Adrenal gland (tissue), 12 donors: ENCODE measurements around the gene ATOH7. TPM values are rescaled to one million over a fixed set of nuclear protein-coding genes. Genes with fewer than 3 reads are reported as not detected.

ENCODE experiments used
- DNase-seq, 7 donors: peaks; one replicate each; pipeline ENCODE4 v3.0.0-alpha.2; 2019 to 2020
- H3K27ac ChIP-seq, 5 donors: fragments of 200-600 bp; sonication (generic) in 4 of 5; 1 replicate in 3 of 5; 2 replicates in 2 of 5; pipeline versions ENCODE4 v1.5.1 to v1.8.0; 2016 to 2020; ENCODE audit warnings: mild to moderate bottlenecking in 1 of 5
- H3K27me3 ChIP-seq: fragments of 200-600 bp; 2 replicates; pipeline ENCODE4 v1.8.0; 2021
- H3K36me3 ChIP-seq, 2 donors: fragments of 200-600 bp; replicated peaks in 1 of 2; 1 replicate in 1 of 2; 2 replicates in 1 of 2; pipeline versions ENCODE4 v1.5.1 to v1.8.0; 2018 to 2022
- H3K4me1 ChIP-seq, 2 donors: fragments of 200-600 bp; replicated peaks in 1 of 2; 1 replicate in 1 of 2; 2 replicates in 1 of 2; pipeline versions ENCODE4 v1.5.1 to v1.8.0; 2018 to 2021
- H3K4me3 ChIP-seq, 4 donors: fragments of 200-600 bp; sonication (generic) in 3 of 4; one replicate each; pipeline ENCODE4 v1.5.1; 2016 to 2018
- H3K9me3 ChIP-seq, 3 donors: fragments of 200-600 bp; sonication (generic) in 1 of 3; replicated peaks in 1 of 3; 1 replicate in 2 of 3; 2 replicates in 1 of 3; pipeline versions ENCODE4 v1.5.1 to v1.8.0; 2016 to 2021
- POLR2A ChIP-seq, 2 donors: fragments of 450-650 bp; IDR thresholded peaks; one replicate each; pipeline ENCODE4 v1.6.1; 2017; ENCODE audit warnings: antibody characterized with exemption in 2 of 2, mild to moderate bottlenecking in 2 of 2, moderate library complexity in 1 of 2
- WGBS, 4 donors: extraction: QIAGEN DNeasy Blood & Tissue Kit in 2 of 4; methylation state at CpG; one replicate each; pipeline versions ENCODE4 v1.1.5 to v1.1.7; 2013 to 2017; 5-methylcytosine and 5-hydroxymethylcytosine counted together
- intact Hi-C, 2 donors: fragments of 100-400 bp; cut with DNase I; formaldehyde crosslinking; loops; one replicate each; pipeline versions ENCODE4 v1.14.1 to v1.15.0; 2022 to 2023
- polyA plus RNA-seq, 3 donors: library from polyadenylated mRNA; stranded (reverse); fragments of 200-250 nt in 2 of 3; fragments of 350-450 nt in 1 of 3; fragmentation: Illumina TruSeq in 1 of 3; extraction: RNeasy Lipid Tissue Mini Kit (QIAGEN cat#74804) in 1 of 3; gene quantifications; one replicate each; pipeline ENCODE4 v1.2.3, GENCODE V29; 2013 to 2014
- total RNA-seq, 9 donors: library from RNA; depleted of rRNA in 4 of 9; stranded (reverse); fragments of >200 nt in 4 of 9; fragments of 120-200 nt in 1 of 9; fragmentation: NEBNext Ultra II Directional in 1 of 9; extraction: Animal tissue kit (Norgen Biotek cat#: 25700) in 1 of 9; gene quantifications; one replicate each; pipeline versions ENCODE4 v1.1.0 to v1.2.4, GENCODE V29; 2013 to 2023
- TF ChIP-seq, protein P1 (sequence below), 6 experiments: fragments of 450-650 bp in 4 of 6; fragments of 200-600 bp in 2 of 6; sonication (generic) in 1 of 6; IDR thresholded peaks; 1 replicate in 5 of 6; 2 replicates in 1 of 6; pipeline versions ENCODE4 v1.5.1 to v1.8.0; 2016 to 2021; ENCODE audit warnings: antibody characterized with exemption in 6 of 6, mild to moderate bottlenecking in 2 of 6, moderate library complexity in 1 of 6
- donor health status: healthy with polysubstance abuse.
- donor health status: Bipolar disorder and iron deficiency.
- donor health status: DM: yes; HTN: yes; CAD: no.
- donor health status: DM: no; HTN: no; CAD: no.
- donor health status: DM: no; HTN: no; CAD: no.
- donor health status: DM: yes; HTN: yes; CAD: no.

The ATOH7 gene
- total and polyA plus RNA-seq, 12 donors = 0.14 to 0.71 (median 0.29) TPM; not detected in 6

DNA sequence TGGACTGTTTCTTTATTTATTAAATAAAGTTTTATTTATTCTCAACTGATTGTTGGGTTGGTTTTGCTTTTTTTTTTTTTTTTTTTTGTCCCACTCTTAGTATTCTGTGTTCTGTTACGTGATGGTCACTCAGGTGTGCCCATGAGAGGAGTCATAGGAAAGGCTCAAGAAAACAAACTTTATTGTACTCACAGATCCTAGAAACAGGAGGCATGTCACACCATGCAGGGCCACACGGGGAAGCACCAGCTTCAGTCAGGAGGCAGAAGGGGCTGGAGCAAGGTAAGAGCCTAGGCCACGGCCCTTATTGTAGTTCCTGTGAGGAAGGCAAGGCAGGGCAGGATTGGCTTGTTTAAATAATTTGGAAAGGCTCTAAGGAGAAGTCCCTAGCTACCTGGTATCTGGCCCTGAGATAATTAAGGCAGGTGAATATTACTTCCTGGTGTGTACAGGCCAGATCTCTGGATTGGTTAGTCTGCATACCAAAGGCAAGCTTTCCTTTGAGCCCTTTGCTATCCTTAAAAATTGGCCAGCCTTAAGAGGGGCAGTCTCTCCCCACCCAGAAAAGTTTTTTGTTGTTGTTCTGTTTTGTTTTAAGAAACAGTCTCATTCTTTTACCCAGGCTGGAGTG, 8.3 kb downstream of the ATOH7 start:
- TF ChIP-seq, protein P1, sequence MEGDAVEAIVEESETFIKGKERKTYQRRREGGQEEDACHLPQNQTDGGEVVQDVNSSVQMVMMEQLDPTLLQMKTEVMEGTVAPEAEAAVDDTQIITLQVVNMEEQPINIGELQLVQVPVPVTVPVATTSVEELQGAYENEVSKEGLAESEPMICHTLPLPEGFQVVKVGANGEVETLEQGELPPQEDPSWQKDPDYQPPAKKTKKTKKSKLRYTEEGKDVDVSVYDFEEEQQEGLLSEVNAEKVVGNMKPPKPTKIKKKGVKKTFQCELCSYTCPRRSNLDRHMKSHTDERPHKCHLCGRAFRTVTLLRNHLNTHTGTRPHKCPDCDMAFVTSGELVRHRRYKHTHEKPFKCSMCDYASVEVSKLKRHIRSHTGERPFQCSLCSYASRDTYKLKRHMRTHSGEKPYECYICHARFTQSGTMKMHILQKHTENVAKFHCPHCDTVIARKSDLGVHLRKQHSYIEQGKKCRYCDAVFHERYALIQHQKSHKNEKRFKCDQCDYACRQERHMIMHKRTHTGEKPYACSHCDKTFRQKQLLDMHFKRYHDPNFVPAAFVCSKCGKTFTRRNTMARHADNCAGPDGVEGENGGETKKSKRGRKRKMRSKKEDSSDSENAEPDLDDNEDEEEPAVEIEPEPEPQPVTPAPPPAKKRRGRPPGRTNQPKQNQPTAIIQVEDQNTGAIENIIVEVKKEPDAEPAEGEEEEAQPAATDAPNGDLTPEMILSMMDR (IDR thresholded peaks at IDR 0.05) = no peak
- no peak for TF ChIP-seq POLR2A (IDR thresholded peaks at IDR 0.05)
- Histone ChIP-seq H3K27me3 (no peaks in the 10 kb centered on the region), H3K36me3 (no peaks in the 10 kb centered on the region), H3K27ac (no peak overlapping the region), H3K4me3 (no peak overlapping the region), H3K4me1 (no peaks in the 10 kb centered on the region), H3K9me3 (no peaks in the 10 kb centered on the region)
- WGBS, 4 donors = 79 to 91% (median 85%) methylated on average over 3 of the region's 3 CpGs
- intact Hi-C loops = no loop called here
- DNase-seq = no peak

GRCh38 chr10:68222391-68222790, 9.5 kb downstream of the ATOH7 start:
- no peak for TF ChIP-seq POLR2A (IDR thresholded peaks at IDR 0.05)
- TF ChIP-seq, protein P1 (IDR thresholded peaks at IDR 0.05) = no peak
- H3K4me3 ChIP-seq = no peak overlapping the region
- intact Hi-C loops = no loop called here
- H3K27me3 ChIP-seq = no peaks in the 10 kb centered on the region
- H3K27ac ChIP-seq = no peak overlapping the region
- no peak for DNase-seq
- no peaks in the 10 kb centered on the region for H3K9me3 ChIP-seq
- 77 to 95% (median 90%) methylated on average over 2 of the region's 2 CpGs for WGBS, 4 donors
- H3K36me3 ChIP-seq = no peaks in the 10 kb centered on the region
- no peaks in the 10 kb centered on the region for H3K4me1 ChIP-seq

DNA sequence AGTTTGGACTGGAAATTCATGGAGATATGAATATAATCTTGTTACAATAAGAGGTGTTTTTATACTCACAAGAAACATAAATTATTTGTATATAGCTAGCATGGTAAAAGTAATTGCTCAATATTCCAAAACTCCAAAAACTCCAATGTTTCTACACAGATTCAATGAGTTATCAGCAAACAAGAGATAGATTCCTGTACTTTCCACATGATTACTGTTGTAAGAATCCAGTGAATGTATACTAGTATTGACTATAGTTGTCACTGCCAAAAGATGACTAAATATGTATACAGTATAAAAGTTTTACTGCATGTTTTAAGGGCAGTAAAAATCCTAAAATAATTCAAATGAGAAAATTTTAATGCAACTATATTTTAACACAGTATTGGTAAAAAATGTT, 10.7 kb downstream of the ATOH7 start:
- no peaks in the 10 kb centered on the region for H3K4me1 ChIP-seq
- no peaks in the 10 kb centered on the region for H3K36me3 ChIP-seq
- intact Hi-C loops = no loop called here
- H3K9me3 ChIP-seq = no peaks in the 10 kb centered on the region
- DNase-seq = no peak
- TF ChIP-seq POLR2A (IDR thresholded peaks at IDR 0.05) = no peak
- TF ChIP-seq, protein P1 (IDR thresholded peaks at IDR 0.05) = no peak
- no peak overlapping the region for H3K4me3 ChIP-seq
- no peak overlapping the region for H3K27ac ChIP-seq
- H3K27me3 ChIP-seq = no peaks in the 10 kb centered on the region

DNA sequence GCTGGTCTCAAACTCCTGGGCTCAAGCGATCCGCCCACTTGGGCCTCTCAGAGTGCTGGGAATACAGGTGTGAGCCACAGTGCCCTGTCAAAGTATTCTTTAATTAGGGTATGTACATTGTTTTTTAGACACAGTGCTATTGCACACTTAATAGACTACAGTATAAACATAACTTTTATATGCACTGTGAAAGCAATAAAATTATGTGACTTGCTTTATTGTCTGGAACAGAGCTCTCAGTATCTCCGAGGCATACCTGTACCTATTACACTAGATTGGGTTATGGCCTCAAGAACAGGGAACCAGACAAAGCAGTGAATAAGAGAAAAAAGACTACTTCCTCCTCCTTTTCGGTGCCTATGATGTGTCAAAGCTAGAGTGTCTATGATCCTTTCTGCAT, 13.1 kb downstream of the ATOH7 start:
- WGBS, 4 donors = 80 to 88% (median 83%) methylated on average over 4 of the region's 4 CpGs
- Histone ChIP-seq H3K9me3 (no peaks in the 10 kb centered on the region), H3K4me3 (no peak overlapping the region), H3K27ac (no peak overlapping the region), H3K36me3 (no peaks in the 10 kb centered on the region), H3K4me1 (no peaks in the 10 kb centered on the region), H3K27me3 (no peaks in the 10 kb centered on the region)
- intact Hi-C loops = loop anchor here in 1 of 2 donors (10.0 kb wide), 1 partner anchor 86 kb away; no protein-coding TSS in a partner anchor
- no peak for DNase-seq
- no peak for TF ChIP-seq POLR2A (IDR thresholded peaks at IDR 0.05)
- TF ChIP-seq, protein P1 (IDR thresholded peaks at IDR 0.05) = no peak
